Esophagus squamous epithelium (tissue), 5 donors: ENCODE results near the gene APOO. TPM values are rescaled to one million over a fixed set of nuclear protein-coding genes. Genes with fewer than 3 reads are reported as not detected.
"Not testable (repeated sequence)": the region's sequence is repeated elsewhere in the genome, so short reads cannot be mapped to it uniquely, and the experiment has no call there.

ENCODE experiments used
- DNase-seq: peaks from one replicate; lab custom pipeline; 2025; lab: John Stamatoyannopoulos, UW
- H3K27ac ChIP-seq, 4 donors: fragments of 200-600 bp; sonication (generic); one replicate each; pipeline ENCODE4 v1.5.1; 2016 to 2019; ENCODE audit warnings: mild to moderate bottlenecking in 1 of 4
- H3K27me3 ChIP-seq, 4 donors: fragments of 200-600 bp; sonication (generic); 1 replicate in 3 of 4; 2 replicates in 1 of 4; pipeline versions ENCODE4 v1.5.1 to v1.6.0; 2017 to 2021; ENCODE audit warnings: antibody characterized with exemption in 1 of 4
- H3K36me3 ChIP-seq, 3 donors: fragments of 200-600 bp; sonication (generic); one replicate each; pipeline ENCODE4 v1.5.1; 2016 to 2019
- H3K4me1 ChIP-seq, 3 donors: fragments of 200-600 bp; sonication (generic); one replicate each; pipeline ENCODE4 v1.5.1; 2017 to 2019
- H3K4me3 ChIP-seq, 4 donors: fragments of 200-600 bp; sonication (generic); 1 replicate in 3 of 4; 2 replicates in 1 of 4; pipeline ENCODE4 v1.5.1; 2016 to 2019; ENCODE audit warnings: mild to moderate bottlenecking in 2 of 4, moderate library complexity in 1 of 4
- H3K9me3 ChIP-seq, 3 donors: fragments of 200-600 bp; sonication (generic); one replicate each; pipeline ENCODE4 v1.5.1; 2016 to 2019
- POLR2A ChIP-seq, 4 donors: fragments of 450-650 bp; IDR thresholded peaks; one replicate each; pipeline ENCODE4 v1.6.1; 2017; ENCODE audit warnings: antibody characterized with exemption in 4 of 4, mild to moderate bottlenecking in 4 of 4, moderate library complexity in 3 of 4
- WGBS, 2 donors: methylation state at CpG; one replicate each; pipeline ENCODE4 v1.1.5; 2018; 5-methylcytosine and 5-hydroxymethylcytosine counted together
- intact Hi-C: fragments of 100-400 bp; cut with DNase I; formaldehyde crosslinking; loops from one replicate; pipeline ENCODE4 v1.15.0; 2022
- total RNA-seq, 4 donors: library from RNA; depleted of rRNA; stranded (reverse); fragments of >200 nt; gene quantifications; one replicate each; pipeline ENCODE4 v1.1.0, GENCODE V29; 2016
- TF ChIP-seq, protein P1 (sequence below), 6 experiments: fragments of 450-650 bp in 4 of 6; fragments of 200-600 bp in 2 of 6; sonication (generic) in 2 of 6; IDR thresholded peaks; one replicate each; pipeline ENCODE4 v1.5.1; 2016 to 2019; ENCODE audit warnings: antibody characterized with exemption in 6 of 6, mild to moderate bottlenecking in 4 of 6, moderate library complexity in 4 of 6
- donor health status: DM: yes; HTN: yes; CAD: no.

Gene APOO
- total RNA-seq, 4 donors from 2014 or later = 10.5 to 25.1 (median 13.7) TPM

GRCh38 chrX:23864742-23865326, 42.9 kb downstream of the APOO start:
- Histone ChIP-seq H3K27me3 (no peaks in the 10 kb centered on the region), H3K27ac (no peak overlapping the region), H3K9me3 (no peaks in the 10 kb centered on the region), H3K4me3 (no peak overlapping the region), H3K4me1 (no peaks in the 10 kb centered on the region), H3K36me3 (peaks cover 0 to 6% (median 0%) of the 10 kb centered on the region in 3 donors)
- 94% methylated on average over 3 of the region's 5 CpGs; no CpG with 5 or more reads in 1 of the 2 donors for WGBS, 2 donors
- DNase-seq = no peak
- TF ChIP-seq, protein P1, sequence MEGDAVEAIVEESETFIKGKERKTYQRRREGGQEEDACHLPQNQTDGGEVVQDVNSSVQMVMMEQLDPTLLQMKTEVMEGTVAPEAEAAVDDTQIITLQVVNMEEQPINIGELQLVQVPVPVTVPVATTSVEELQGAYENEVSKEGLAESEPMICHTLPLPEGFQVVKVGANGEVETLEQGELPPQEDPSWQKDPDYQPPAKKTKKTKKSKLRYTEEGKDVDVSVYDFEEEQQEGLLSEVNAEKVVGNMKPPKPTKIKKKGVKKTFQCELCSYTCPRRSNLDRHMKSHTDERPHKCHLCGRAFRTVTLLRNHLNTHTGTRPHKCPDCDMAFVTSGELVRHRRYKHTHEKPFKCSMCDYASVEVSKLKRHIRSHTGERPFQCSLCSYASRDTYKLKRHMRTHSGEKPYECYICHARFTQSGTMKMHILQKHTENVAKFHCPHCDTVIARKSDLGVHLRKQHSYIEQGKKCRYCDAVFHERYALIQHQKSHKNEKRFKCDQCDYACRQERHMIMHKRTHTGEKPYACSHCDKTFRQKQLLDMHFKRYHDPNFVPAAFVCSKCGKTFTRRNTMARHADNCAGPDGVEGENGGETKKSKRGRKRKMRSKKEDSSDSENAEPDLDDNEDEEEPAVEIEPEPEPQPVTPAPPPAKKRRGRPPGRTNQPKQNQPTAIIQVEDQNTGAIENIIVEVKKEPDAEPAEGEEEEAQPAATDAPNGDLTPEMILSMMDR (IDR thresholded peaks at IDR 0.05) = no peak
- TF ChIP-seq POLR2A (IDR thresholded peaks at IDR 0.05) = no peak
- intact Hi-C loops = no loop called here

GRCh38 chrX:23861952-23862351, 45.8 kb downstream of the APOO start:
- H3K4me3 ChIP-seq, intact Hi-C loops, H3K27ac ChIP-seq, H3K4me1 ChIP-seq, H3K27me3 ChIP-seq, DNase-seq, H3K9me3 ChIP-seq: not testable (repeated sequence)
- 68% methylated on average over 2 of the region's 2 CpGs; no CpG with 5 or more reads in 1 of the 2 donors for WGBS, 2 donors
- peaks cover 0 to 12% (median 0%) of the 10 kb centered on the region in 3 donors for H3K36me3 ChIP-seq

DNA sequence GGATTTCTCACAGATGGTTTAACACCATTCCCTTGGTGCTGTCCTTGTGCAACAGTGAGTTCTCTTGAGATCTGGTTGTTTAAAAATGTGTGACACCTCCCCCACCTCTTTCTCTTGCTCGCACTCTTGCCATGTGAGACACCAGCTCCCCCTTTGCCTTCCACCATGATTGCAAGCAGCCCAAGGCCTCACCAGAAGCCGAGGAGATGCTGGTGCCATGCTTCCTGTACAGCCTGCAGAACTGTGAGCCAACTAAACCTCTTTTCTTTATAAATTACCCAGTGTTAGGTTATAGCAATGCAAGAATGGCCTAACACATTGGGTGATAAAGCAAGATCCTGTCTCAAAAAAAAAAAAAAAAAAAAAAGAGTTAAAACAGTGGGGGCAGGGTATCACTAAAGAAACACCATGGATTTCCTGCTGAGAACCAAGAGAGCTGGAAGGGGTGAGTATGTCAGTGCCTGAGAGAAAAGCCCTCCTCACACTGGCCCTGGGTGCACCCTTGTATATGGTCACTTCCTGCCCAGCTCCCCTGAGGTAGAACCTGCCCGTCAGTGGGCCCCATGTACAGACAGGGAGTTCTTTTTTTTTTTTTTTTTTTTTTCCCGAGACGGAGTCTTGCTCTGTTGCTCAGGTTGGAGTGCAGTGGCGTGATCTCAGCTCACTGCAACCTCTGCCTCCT, 46.4 kb downstream of the APOO start:
- intact Hi-C loops = no loop called here
- TF ChIP-seq, protein P1 (IDR thresholded peaks at IDR 0.05) = no peak
- TF ChIP-seq POLR2A (IDR thresholded peaks at IDR 0.05) = no peak
- Histone ChIP-seq H3K27me3 (no peaks in the 10 kb centered on the region), H3K9me3 (no peaks in the 10 kb centered on the region), H3K4me1 (no peaks in the 10 kb centered on the region), H3K36me3 (peaks cover 0 to 12% (median 0%) of the 10 kb centered on the region in 3 donors), H3K27ac (no peak overlapping the region), H3K4me3 (no peak overlapping the region)
- 80 to 89% methylated on average over 1 to 6 of the region's 6 CpGs for WGBS, 2 donors
- DNase-seq = no peak

DNA sequence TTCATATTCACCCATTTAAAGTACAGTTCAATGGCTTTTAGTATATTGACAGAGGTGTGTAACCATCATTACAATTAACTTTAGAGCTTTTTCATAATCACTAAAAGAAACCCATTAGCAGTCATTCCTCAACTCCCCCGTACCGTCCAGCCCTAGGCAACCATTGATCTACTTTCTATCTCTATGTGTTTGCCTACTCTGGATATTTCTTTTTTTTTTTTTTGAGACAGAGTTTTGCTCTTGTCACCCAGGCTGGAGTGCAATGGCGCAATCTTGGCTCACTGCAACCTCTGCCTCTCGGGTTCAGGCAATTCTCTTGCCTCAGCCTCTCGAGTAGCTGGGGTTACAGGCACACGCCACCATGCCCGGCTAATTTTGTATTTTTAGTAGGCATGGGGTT, 48.5 kb downstream of the APOO start:
- DNase-seq, H3K9me3 ChIP-seq: not testable (repeated sequence)
- WGBS, 2 donors = 72 to 90% methylated on average over 5 to 7 of the region's 7 CpGs

DNA sequence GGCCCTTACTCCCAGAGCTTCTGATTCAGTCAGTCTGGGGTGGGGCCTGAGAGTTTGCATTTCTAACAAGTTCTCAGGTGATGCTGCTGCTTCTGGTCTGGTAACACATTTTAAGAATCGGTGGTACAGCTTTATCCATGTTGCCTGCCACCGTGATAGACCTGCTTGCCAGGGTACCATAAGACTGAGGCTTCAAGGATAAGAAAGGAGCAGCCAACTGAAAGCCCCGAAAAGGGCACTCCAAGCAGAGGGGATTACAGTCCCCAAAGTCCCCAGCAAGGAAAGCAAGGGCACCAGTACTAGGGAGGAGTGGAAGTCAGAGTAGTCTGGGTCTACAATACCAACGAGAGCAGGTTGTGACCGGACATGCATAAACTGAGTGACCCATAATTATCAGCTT, 49.8 kb downstream of the APOO start:
- no peaks in the 10 kb centered on the region for H3K9me3 ChIP-seq
- intact Hi-C loops = no loop called here
- H3K27ac ChIP-seq = no peak overlapping the region
- no peak overlapping the region for H3K4me3 ChIP-seq
- peaks cover 0 to 6% (median 0%) of the 10 kb centered on the region in 3 donors for H3K36me3 ChIP-seq
- 81 to 94% methylated on average over 2 to 5 of the region's 5 CpGs for WGBS, 2 donors
- H3K4me1 ChIP-seq = no peaks in the 10 kb centered on the region
- no peak for TF ChIP-seq POLR2A (IDR thresholded peaks at IDR 0.05)
- TF ChIP-seq, protein P1 (IDR thresholded peaks at IDR 0.05) = no peak
- H3K27me3 ChIP-seq = no peaks in the 10 kb centered on the region
- no peak for DNase-seq

More for the DNA sequence above, 48.5 kb downstream of the APOO start:
- H3K4me3 ChIP-seq, H3K27me3 ChIP-seq, H3K36me3 ChIP-seq, H3K4me1 ChIP-seq, H3K27ac ChIP-seq, intact Hi-C loops: not testable (repeated sequence)

DNA sequence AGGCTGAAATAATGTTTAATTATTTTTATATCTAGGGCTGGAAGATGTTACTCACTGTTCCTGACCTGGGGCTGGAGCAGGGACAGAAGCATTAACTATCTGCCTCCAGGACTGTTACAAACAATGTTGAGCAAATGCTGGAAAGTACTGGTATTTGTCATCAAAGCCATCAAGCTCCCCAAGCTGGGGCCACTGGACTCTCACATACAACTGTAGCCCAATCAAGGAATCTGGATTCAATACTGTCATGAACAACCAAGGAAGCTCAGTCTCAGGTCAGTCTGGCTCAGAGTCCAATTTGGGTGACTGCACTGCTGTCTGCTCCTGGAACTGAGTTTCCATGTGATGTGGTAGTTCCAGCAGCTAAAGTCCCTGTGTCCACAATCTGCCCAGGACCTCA, 50.4 kb downstream of the APOO start:
- H3K27me3 ChIP-seq = no peaks in the 10 kb centered on the region
- TF ChIP-seq, protein P1 (IDR thresholded peaks at IDR 0.05) = no peak
- no peak for TF ChIP-seq POLR2A (IDR thresholded peaks at IDR 0.05)
- DNase-seq = no peak
- H3K27ac ChIP-seq = no peak overlapping the region
- no peak overlapping the region for H3K4me3 ChIP-seq
- H3K36me3 ChIP-seq = peaks cover 0 to 6% (median 0%) of the 10 kb centered on the region in 3 donors
- H3K9me3 ChIP-seq = no peaks in the 10 kb centered on the region
- no peaks in the 10 kb centered on the region for H3K4me1 ChIP-seq
- intact Hi-C loops = no loop called here
